DOHH2 (cell line): ENCODE data around the gene CTDSPL.

ENCODE experiments used
- H3F3A ChIP-seq: fragments of 200-600 bp; sonication (generic), shearing (Covaris generic); 2 replicates; pipeline ENCODE4 v1.6.0; 2016; ENCODE audit warnings: antibody characterized with exemption, mild to moderate bottlenecking; ENCODE audit not compliant: control insufficient read depth, insufficient read depth
- H3K27ac ChIP-seq: fragments of 200-600 bp; sonication (generic); 2 replicates; pipeline ENCODE4 v1.5.1; 2014; ENCODE audit warnings: low read depth, mild to moderate bottlenecking, low read length, moderate library complexity
- H3K27me3 ChIP-seq: fragments of 200-600 bp; sonication (generic); 2 replicates; pipeline ENCODE4 v1.6.1; 2014; ENCODE audit warnings: mild to moderate bottlenecking, low read length, mixed read lengths; ENCODE audit not compliant: control insufficient read depth
- H3K36me3 ChIP-seq: fragments of 200-600 bp; sonication (generic); 2 replicates; pipeline ENCODE4 v1.6.1; 2014; ENCODE audit warnings: mild to moderate bottlenecking, low read length, moderate library complexity, mixed read lengths; ENCODE audit not compliant: control insufficient read depth
- H3K4me1 ChIP-seq: fragments of 200-600 bp; sonication (generic); 2 replicates; pipeline ENCODE4 v1.6.1; 2014; ENCODE audit warnings: mild to moderate bottlenecking, low read length, mixed read lengths; ENCODE audit not compliant: control insufficient read depth
- H3K4me2 ChIP-seq: fragments of 200-600 bp; sonication (generic); 2 replicates; pipeline ENCODE4 v1.6.0; 2014; ENCODE audit warnings: mild to moderate bottlenecking, low read length, moderate library complexity
- H3K4me3 ChIP-seq: fragments of 200-600 bp; sonication (generic); 2 replicates; pipeline ENCODE4 v1.5.1; 2014; ENCODE audit warnings: mild to moderate bottlenecking, low read length, mixed read lengths
- H3K79me2 ChIP-seq: fragments of 200-600 bp; sonication (generic); 2 replicates; pipeline ENCODE4 v1.6.1; 2014; ENCODE audit warnings: mild to moderate bottlenecking, low read length, mixed read lengths; ENCODE audit not compliant: control insufficient read depth
- H3K9me2 ChIP-seq: fragments of 200-600 bp; sonication (generic); replicated peaks from 2 replicates; pipeline ENCODE4 v1.6.1; 2014; ENCODE audit warnings: mild to moderate bottlenecking, low read length, mixed read lengths; ENCODE audit not compliant: control insufficient read depth
- H3K9me3 ChIP-seq: fragments of 200-600 bp; sonication (generic); 2 replicates; pipeline ENCODE4 v1.6.1; 2014; ENCODE audit warnings: antibody characterized with exemption, low read length, mixed read lengths; ENCODE audit not compliant: control insufficient read depth, insufficient read depth
- H4K20me1 ChIP-seq: fragments of 200-600 bp; sonication (generic); 2 replicates; pipeline ENCODE4 v1.6.0; 2014; ENCODE audit warnings: low read depth, mild to moderate bottlenecking, antibody characterized with exemption, low read length, moderate library complexity; ENCODE audit not compliant: control insufficient read depth, insufficient read depth
- EZH2phosphoT487 ChIP-seq: fragments of 200-600 bp; sonication (generic); IDR thresholded peaks from 2 replicates; pipeline ENCODE4 v1.6.1; 2017; ENCODE audit warnings: borderline replicate concordance, mild to moderate bottlenecking, antibody characterized with exemption, low read length, moderate library complexity, mixed read lengths
- TF ChIP-seq, protein P1 (sequence below): fragments of 200-600 bp; sonication (generic); IDR thresholded peaks from one replicate; pipeline ENCODE4 v1.5.1; 2014; ENCODE audit warnings: antibody characterized with exemption, mild to moderate bottlenecking, low read depth, low read length; ENCODE audit not compliant: poor library complexity, severe bottlenecking

CTDSPL gene

DNA sequence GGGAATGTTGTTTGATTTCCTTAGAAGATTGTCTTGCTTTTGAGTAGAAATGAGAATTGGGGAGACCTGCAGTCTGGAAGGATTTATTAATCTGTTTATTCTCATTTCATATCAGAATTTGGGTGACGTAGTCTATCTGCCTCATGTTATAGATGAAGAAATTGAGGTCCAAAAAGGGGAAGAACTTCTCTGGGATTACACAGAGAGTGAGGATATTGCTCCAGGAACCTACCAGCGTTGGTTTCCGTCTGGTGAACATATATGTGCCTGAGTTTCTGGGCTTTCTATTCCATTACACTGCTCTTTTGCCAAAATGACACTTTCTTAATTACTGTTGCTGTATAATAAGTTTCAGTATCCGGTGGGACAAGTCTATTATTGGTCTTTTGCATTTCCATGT, 51.8 kb downstream of the CTDSPL start:
- H3K9me3 ChIP-seq: no peaks in the 10 kb centered on the region
- TF ChIP-seq EZH2phosphoT487: no peak
- TF ChIP-seq, protein P1, sequence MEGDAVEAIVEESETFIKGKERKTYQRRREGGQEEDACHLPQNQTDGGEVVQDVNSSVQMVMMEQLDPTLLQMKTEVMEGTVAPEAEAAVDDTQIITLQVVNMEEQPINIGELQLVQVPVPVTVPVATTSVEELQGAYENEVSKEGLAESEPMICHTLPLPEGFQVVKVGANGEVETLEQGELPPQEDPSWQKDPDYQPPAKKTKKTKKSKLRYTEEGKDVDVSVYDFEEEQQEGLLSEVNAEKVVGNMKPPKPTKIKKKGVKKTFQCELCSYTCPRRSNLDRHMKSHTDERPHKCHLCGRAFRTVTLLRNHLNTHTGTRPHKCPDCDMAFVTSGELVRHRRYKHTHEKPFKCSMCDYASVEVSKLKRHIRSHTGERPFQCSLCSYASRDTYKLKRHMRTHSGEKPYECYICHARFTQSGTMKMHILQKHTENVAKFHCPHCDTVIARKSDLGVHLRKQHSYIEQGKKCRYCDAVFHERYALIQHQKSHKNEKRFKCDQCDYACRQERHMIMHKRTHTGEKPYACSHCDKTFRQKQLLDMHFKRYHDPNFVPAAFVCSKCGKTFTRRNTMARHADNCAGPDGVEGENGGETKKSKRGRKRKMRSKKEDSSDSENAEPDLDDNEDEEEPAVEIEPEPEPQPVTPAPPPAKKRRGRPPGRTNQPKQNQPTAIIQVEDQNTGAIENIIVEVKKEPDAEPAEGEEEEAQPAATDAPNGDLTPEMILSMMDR: no peak
- H3K4me3 ChIP-seq: no peak overlapping the region
- H3K79me2 ChIP-seq: no peaks in the 10 kb centered on the region
- H3F3A ChIP-seq: no peaks in the 10 kb centered on the region
- no peaks in the 10 kb centered on the region for H3K36me3 ChIP-seq
- no peak overlapping the region for H3K27ac ChIP-seq
- peaks cover 18% of the 10 kb centered on the region for H3K27me3 ChIP-seq
- no peaks in the 10 kb centered on the region for H4K20me1 ChIP-seq
- no peaks in the 10 kb centered on the region for H3K4me1 ChIP-seq
- H3K9me2 ChIP-seq: no peaks in the 10 kb centered on the region
- H3K4me2 ChIP-seq: no peak overlapping the region

DNA sequence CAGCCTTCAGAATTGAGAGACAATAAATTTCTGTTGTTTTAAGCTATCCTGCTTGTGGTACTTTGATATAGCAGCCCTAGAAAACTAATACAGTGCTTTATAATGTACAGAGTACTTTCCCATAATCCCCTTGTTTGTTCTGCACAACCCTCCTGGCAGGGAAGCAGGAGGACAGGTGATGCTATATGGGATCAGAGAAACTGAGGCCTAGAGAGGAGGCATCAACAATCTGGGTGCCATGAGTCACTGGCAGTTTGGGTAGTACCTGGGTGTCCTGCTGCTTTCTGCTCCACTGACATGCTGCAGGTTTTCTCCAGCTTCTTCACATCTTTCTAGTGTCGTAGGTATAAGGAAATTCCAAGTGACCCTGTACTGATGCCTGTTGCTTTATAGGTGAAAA, 55.0 kb downstream of the CTDSPL start:
- no peaks in the 10 kb centered on the region for H3K9me2 ChIP-seq
- H3K79me2 ChIP-seq: no peaks in the 10 kb centered on the region
- H3K4me3 ChIP-seq: no peak overlapping the region
- H3F3A ChIP-seq: no peaks in the 10 kb centered on the region
- no peaks in the 10 kb centered on the region for H3K4me1 ChIP-seq
- no peaks in the 10 kb centered on the region for H4K20me1 ChIP-seq
- TF ChIP-seq, protein P1: no peak
- TF ChIP-seq EZH2phosphoT487: no peak
- H3K36me3 ChIP-seq: no peaks in the 10 kb centered on the region
- H3K9me3 ChIP-seq: no peaks in the 10 kb centered on the region
- H3K27me3 ChIP-seq: peaks cover 23% of the 10 kb centered on the region
- H3K4me2 ChIP-seq: no peak overlapping the region
- H3K27ac ChIP-seq: no peak overlapping the region

DNA sequence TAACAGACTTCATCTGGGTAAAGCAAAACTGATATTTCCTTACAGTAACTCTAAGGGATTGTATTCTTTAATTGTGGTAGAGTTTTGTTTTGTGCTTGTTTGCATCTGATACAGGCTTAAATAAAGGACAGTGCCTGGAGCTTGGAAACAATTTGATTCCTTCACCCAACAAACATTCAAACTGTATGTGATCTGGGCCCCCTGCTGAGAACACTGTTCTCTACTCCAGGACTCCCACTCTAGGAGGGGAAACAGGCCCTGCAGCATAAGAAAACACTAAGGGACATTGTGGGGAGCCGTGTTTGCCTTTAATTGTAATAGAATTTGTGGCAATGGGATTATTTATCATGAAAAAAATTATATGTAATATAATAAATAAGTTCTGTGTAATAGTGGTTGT, 56.9 kb downstream of the CTDSPL start:
- Histone ChIP-seq H3K9me2 (no peaks in the 10 kb centered on the region), H3K4me3 (no peak overlapping the region), H3K4me1 (no peaks in the 10 kb centered on the region), H3K4me2 (no peak overlapping the region), H3K36me3 (no peaks in the 10 kb centered on the region), H3F3A (no peaks in the 10 kb centered on the region), H4K20me1 (no peaks in the 10 kb centered on the region), H3K9me3 (no peaks in the 10 kb centered on the region), H3K79me2 (no peaks in the 10 kb centered on the region), H3K27ac (no peak overlapping the region), H3K27me3 (peaks cover 23% of the 10 kb centered on the region)
- TF ChIP-seq, protein P1: no peak
- TF ChIP-seq EZH2phosphoT487: no peak
